CD4-positive, alpha-beta T cell treated with Interleukin-21 for 1 hour (primary cell): ENCODE data around the gene CER1.

Source experiments
- DNase-seq: peaks from one replicate; pipeline ENCODE4 v3.0.0-alpha.2; 2020

CER1 gene

GRCh38 chr9:14722391-14723035, at the start of gene CER1:
CER1 (minus strand) TSS chr9:14722733; CDS start chr9:14722672, 61 bp downstream.
- DNase-seq = no peak

GRCh38 chr9:14770592-14770991, 48.1 kb upstream of the CER1 start:
- no peak for DNase-seq

GRCh38 chr9:14769230-14769571, 46.7 kb upstream of the CER1 start:
- no peak for DNase-seq

- DNase-seq = peak; percentile 19
These were observed 46.1 kb upstream of the CER1 start for GRCh38 chr9:14768405-14769229.

GRCh38 chr9:14766299-14766698, 43.8 kb upstream of the CER1 start:
- DNase-seq = no peak

GRCh38 chr9:14761584-14761983, 39.1 kb upstream of the CER1 start:
- no peak for DNase-seq

GRCh38 chr9:14760060-14760459, 37.5 kb upstream of the CER1 start:
- no peak for DNase-seq

- no peak for DNase-seq
These were observed 33.8 kb upstream of the CER1 start for GRCh38 chr9:14756291-14756690.

- DNase-seq = no peak
These were observed 30.3 kb upstream of the CER1 start for GRCh38 chr9:14752871-14753270.

GRCh38 chr9:14752271-14752670, 29.7 kb upstream of the CER1 start:
- no peak for DNase-seq

- DNase-seq = no peak
These were observed 28.3 kb upstream of the CER1 start for GRCh38 chr9:14750821-14751220.

- DNase-seq = peak; percentile 1
These were observed 27.2 kb upstream of the CER1 start for GRCh38 chr9:14749741-14750211.

- DNase-seq = no peak
These were observed 25.8 kb upstream of the CER1 start for GRCh38 chr9:14748373-14748772.

- no peak for DNase-seq
These were observed 24.6 kb upstream of the CER1 start for GRCh38 chr9:14747111-14747510.

- DNase-seq = no peak
These were observed 24.1 kb upstream of the CER1 start for GRCh38 chr9:14746626-14747025.

- no peak for DNase-seq
These were observed 22.2 kb upstream of the CER1 start for GRCh38 chr9:14744768-14745167.

GRCh38 chr9:14741369-14741768, 18.8 kb upstream of the CER1 start:
- no peak for DNase-seq

- DNase-seq = no peak
These were observed 10.6 kb upstream of the CER1 start for GRCh38 chr9:14733133-14733532.

GRCh38 chr9:14731294-14731981, 8.9 kb upstream of the CER1 start:
- DNase-seq = no peak

- DNase-seq = no peak
These were observed 7.9 kb upstream of the CER1 start for GRCh38 chr9:14730461-14730898.

- DNase-seq = no peak
These were observed 768 bp upstream of the CER1 start for GRCh38 chr9:14723301-14723700.

GRCh38 chr9:14719231-14719923, 3.2 kb downstream of the CER1 start:
- no peak for DNase-seq

- DNase-seq = no peak
These were observed 7.4 kb downstream of the CER1 start for GRCh38 chr9:14715102-14715501.
